Mesothelial cell of epicardium (in vitro differentiated cells): Measurements from ENCODE around the gene TAS2R14. TPM values are rescaled to one million over a fixed set of nuclear protein-coding genes. Genes with fewer than 3 reads are reported as not detected.

Experiments used
- DNase-seq, 2 experiments: peaks; one replicate each; pipeline ENCODE4 v3.0.0; 2021; ENCODE audit warnings: low spot score in 2 of 2; ENCODE audit not compliant: unreplicated experiment in 2 of 2
- H3K27ac Mint-ChIP-seq: 2 replicates; pipeline ENCODE4 v1.8.0; 2021; ENCODE audit warnings: mixed read lengths
- H3K27me3 Mint-ChIP-seq: 2 replicates; pipeline ENCODE4 v1.8.0; 2021; ENCODE audit warnings: low read depth, mixed read lengths
- H3K36me3 Mint-ChIP-seq: 2 replicates; pipeline ENCODE4 v1.8.0; 2021; ENCODE audit warnings: mixed read lengths
- H3K4me1 Mint-ChIP-seq: 2 replicates; pipeline ENCODE4 v1.8.0; 2021; ENCODE audit warnings: mixed read lengths
- H3K4me3 Mint-ChIP-seq: 2 replicates; pipeline ENCODE4 v1.8.0; 2021; ENCODE audit warnings: mild to moderate bottlenecking, moderate library complexity, mixed read lengths
- H3K9me3 Mint-ChIP-seq: 2 replicates; pipeline ENCODE4 v1.8.0; 2021; ENCODE audit warnings: mixed read lengths
- total RNA-seq: library from RNA; stranded (reverse); gene quantifications from 3 replicates; pipeline ENCODE4 v1.2.1, GENCODE V29; 2021
- TF ChIP-seq, protein P1 (sequence below): fragments of 200-600 bp; sonication (generic); IDR thresholded peaks from one replicate; pipeline ENCODE4 v1.5.0; 2021; ENCODE audit warnings: antibody characterized with exemption; ENCODE audit not compliant: unreplicated experiment

The TAS2R14 gene
- total RNA-seq, 1 donor from 2014 or later = 6.7 TPM

- no peak for DNase-seq
- no peak overlapping the region for H3K27ac Mint-ChIP-seq
- H3K4me3 Mint-ChIP-seq = no peak overlapping the region
- TF ChIP-seq, protein P1, sequence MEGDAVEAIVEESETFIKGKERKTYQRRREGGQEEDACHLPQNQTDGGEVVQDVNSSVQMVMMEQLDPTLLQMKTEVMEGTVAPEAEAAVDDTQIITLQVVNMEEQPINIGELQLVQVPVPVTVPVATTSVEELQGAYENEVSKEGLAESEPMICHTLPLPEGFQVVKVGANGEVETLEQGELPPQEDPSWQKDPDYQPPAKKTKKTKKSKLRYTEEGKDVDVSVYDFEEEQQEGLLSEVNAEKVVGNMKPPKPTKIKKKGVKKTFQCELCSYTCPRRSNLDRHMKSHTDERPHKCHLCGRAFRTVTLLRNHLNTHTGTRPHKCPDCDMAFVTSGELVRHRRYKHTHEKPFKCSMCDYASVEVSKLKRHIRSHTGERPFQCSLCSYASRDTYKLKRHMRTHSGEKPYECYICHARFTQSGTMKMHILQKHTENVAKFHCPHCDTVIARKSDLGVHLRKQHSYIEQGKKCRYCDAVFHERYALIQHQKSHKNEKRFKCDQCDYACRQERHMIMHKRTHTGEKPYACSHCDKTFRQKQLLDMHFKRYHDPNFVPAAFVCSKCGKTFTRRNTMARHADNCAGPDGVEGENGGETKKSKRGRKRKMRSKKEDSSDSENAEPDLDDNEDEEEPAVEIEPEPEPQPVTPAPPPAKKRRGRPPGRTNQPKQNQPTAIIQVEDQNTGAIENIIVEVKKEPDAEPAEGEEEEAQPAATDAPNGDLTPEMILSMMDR = no peak
- peaks cover 13% of the 10 kb centered on the region for H3K9me3 Mint-ChIP-seq
- no peaks in the 10 kb centered on the region for H3K27me3 Mint-ChIP-seq
- no peaks in the 10 kb centered on the region for H3K4me1 Mint-ChIP-seq
- peaks cover 13% of the 10 kb centered on the region for H3K36me3 Mint-ChIP-seq
Observed at GRCh38 chr12:10896854-10897253, 42.2 kb downstream of the TAS2R14 start.

DNA sequence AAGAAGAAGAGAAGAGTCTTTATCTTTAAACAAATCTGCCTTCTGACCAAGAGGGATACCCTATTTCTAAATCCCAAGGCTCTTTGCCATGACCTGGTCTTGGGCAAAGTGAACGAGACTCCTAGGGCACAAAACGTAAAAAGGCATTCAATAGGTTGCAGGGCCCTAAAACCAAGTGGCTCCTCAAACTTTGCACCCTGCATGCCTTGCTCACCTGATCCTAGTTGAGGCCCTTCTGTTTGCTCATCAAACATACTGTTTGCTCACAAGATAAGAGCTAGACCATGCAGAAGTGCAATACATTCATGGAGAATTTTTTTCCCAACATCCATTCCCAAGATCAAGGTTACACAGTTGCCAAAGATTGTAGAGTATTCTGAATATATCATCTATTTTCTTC, 47.1 kb downstream of the TAS2R14 start:
- H3K27me3 Mint-ChIP-seq = no peaks in the 10 kb centered on the region
- no peak overlapping the region for H3K4me3 Mint-ChIP-seq
- no peak for DNase-seq
- no peaks in the 10 kb centered on the region for H3K4me1 Mint-ChIP-seq
- no peaks in the 10 kb centered on the region for H3K9me3 Mint-ChIP-seq
- TF ChIP-seq, protein P1 = no peak
- peaks cover 2% of the 10 kb centered on the region for H3K36me3 Mint-ChIP-seq
- no peak overlapping the region for H3K27ac Mint-ChIP-seq

DNA sequence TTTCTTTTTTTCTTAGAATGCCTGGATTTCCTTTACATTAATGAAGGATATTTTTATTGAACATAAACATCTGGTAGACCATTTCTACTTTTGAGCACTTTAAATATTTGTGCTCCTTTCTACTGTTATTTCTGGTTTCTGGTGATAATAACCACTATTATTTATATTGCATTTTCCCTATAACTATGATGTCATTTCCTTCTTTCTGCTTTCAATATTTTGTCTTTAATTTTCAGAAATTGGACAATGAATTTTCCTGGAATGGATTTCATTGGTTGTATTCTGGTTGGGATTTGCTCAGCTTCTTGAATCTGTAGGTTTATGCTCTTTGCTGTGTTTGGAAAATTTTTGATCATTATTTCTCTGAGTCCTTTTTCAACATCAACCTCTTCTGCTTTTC, 49.8 kb downstream of the TAS2R14 start:
- Mint-ChIP-seq H3K4me1 (no peaks in the 10 kb centered on the region), H3K27ac (no peak overlapping the region), H3K9me3 (no peaks in the 10 kb centered on the region), H3K36me3 (peaks cover 2% of the 10 kb centered on the region), H3K27me3 (no peaks in the 10 kb centered on the region), H3K4me3 (no peak overlapping the region)
- TF ChIP-seq, protein P1 = no peak
- DNase-seq = no peak

Other genes with a start within 250 kb of the TAS2R14 start
- 147 to 163 TPM (median 150 TPM) in 3 replicates for gene YBX3, start 215.9 kb downstream of the TAS2R14 start, total RNA-seq
- gene TAS2R7, start 136.6 kb downstream of the TAS2R14 start, total RNA-seq = 0.20 to 0.40 TPM (median 0.20 TPM) in 3 replicates
- gene TAS2R8, start 132.0 kb downstream of the TAS2R14 start, total RNA-seq = 0.18 to 0.42 TPM (median 0.29 TPM) in 3 replicates
- gene TAS2R9, start 129.1 kb downstream of the TAS2R14 start, total RNA-seq = 0.50 to 0.64 TPM (median 0.56 TPM) in 3 replicates
- 2.5 to 3.2 TPM (median 2.7 TPM) in 3 replicates for gene TAS2R10, start 112.9 kb downstream of the TAS2R14 start, total RNA-seq
- gene PRR4, start 89.8 kb downstream of the TAS2R14 start, total RNA-seq = 5.4 to 7.2 TPM (median 5.4 TPM) in 3 replicates
- gene PRH1, start 55.0 kb downstream of the TAS2R14 start, total RNA-seq = 30.3 to 44.9 TPM (median 32.6 TPM) in 3 replicates
- gene TAS2R13, start 29.7 kb downstream of the TAS2R14 start, total RNA-seq = 3.1 to 3.8 TPM (median 3.5 TPM) in 3 replicates
- gene PRH2, start 10.0 kb downstream of the TAS2R14 start, total RNA-seq = not detected in 3 replicates
- gene TAS2R50, start 47.6 kb upstream of the TAS2R14 start, total RNA-seq = 3.3 to 3.4 TPM (median 3.3 TPM) in 3 replicates
- gene TAS2R20, start 59.0 kb upstream of the TAS2R14 start, total RNA-seq = 3.8 to 5.0 TPM (median 4.8 TPM) in 3 replicates
- 8.0 to 9.5 TPM (median 8.5 TPM) in 3 replicates for gene TAS2R19, start 83.4 kb upstream of the TAS2R14 start, total RNA-seq
- 9.3 to 9.7 TPM (median 9.5 TPM) in 3 replicates for gene TAS2R31, start 92.1 kb upstream of the TAS2R14 start, total RNA-seq
- 3.8 to 3.9 TPM (median 3.9 TPM) in 3 replicates for gene TAS2R46, start 123.0 kb upstream of the TAS2R14 start, total RNA-seq
- gene TAS2R43, start 153.1 kb upstream of the TAS2R14 start, total RNA-seq = 1.9 to 2.9 TPM (median 2.2 TPM) in 3 replicates
- 5.4 to 7.2 TPM (median 6.2 TPM) in 3 replicates for gene TAS2R30, start 195.4 kb upstream of the TAS2R14 start, total RNA-seq
- gene SMIM10L1, start 231.9 kb upstream of the TAS2R14 start, total RNA-seq = 11.8 to 12.6 TPM (median 12.3 TPM) in 3 replicates
- not detected in 3 replicates for gene TAS2R42, start 247.7 kb upstream of the TAS2R14 start, total RNA-seq